Muscle layer of duodenum (tissue), 2 donors: ENCODE results near the gene CD8B.

Source experiments
- H3K27ac ChIP-seq: one replicate; pipeline ENCODE4 v1.7.0; 2013; ENCODE audit warnings: mild to moderate bottlenecking, low read length
- H3K27me3 ChIP-seq: one replicate; pipeline ENCODE4 v1.7.0; 2013; ENCODE audit warnings: low read depth, mild to moderate bottlenecking, control low read depth, low read length
- H3K36me3 ChIP-seq, 2 donors: one replicate each; pipeline ENCODE4 v1.7.0; 2013; ENCODE audit warnings: low read length in 2 of 2, control low read depth in 1 of 2, mild to moderate bottlenecking in 1 of 2; ENCODE audit not compliant: insufficient read depth in 2 of 2, control insufficient read depth in 1 of 2
- H3K4me1 ChIP-seq, 2 donors: one replicate each; pipeline ENCODE4 v1.7.0; 2013; ENCODE audit warnings: low read length in 2 of 2, mild to moderate bottlenecking in 2 of 2, control low read depth in 1 of 2, moderate library complexity in 1 of 2; ENCODE audit not compliant: insufficient read depth in 2 of 2, control insufficient read depth in 1 of 2
- H3K4me3 ChIP-seq, 2 donors: one replicate each; pipeline ENCODE4 v1.7.0; 2013; ENCODE audit warnings: low read length in 2 of 2, low read depth in 1 of 2, mild to moderate bottlenecking in 1 of 2
- H3K9me3 ChIP-seq, 2 donors: one replicate each; pipeline ENCODE4 v1.7.0; 2013; ENCODE audit warnings: low read length in 2 of 2, control low read depth in 1 of 2, mild to moderate bottlenecking in 1 of 2; ENCODE audit not compliant: control insufficient read depth in 1 of 2
- donor health status: healthy.

CD8B gene

DNA sequence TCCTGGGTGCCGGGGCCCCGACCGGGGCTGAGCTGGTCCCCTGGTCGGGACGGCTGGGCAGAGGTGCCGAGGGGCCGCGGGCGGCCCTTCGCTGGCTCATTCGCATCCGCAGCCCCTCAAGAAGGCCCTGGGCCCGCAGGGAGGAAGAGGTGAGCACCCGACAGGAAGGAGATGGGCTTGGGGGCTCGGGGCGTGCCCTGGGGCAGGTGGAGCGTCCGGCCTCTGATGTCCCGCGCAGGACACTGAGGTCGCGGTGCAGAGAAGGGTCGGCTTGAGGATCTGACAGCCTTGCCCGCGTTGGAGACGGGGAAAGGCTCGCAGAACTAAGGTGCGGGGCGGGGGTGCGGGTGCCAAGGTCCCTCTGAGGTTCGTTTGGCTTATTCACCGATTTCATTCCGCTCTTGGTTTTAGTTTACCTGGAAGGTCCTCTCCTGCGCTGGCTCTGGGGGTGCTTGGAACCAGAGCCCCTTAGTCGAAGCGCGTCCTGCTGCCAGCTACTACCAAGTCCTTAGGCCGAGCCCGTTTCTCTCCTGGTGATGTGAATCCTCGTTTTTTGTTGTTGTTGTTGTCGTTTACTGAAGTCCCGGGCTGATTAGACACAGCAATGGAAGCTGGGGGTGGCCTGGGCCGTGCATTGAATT lies 52.1 kb downstream of the CD8B start:
- H3K4me3 ChIP-seq: peak overlapping the region in 1 of 2 donors; percentile 19
- no peaks in the 10 kb centered on the region for H3K36me3 ChIP-seq
- no peaks in the 10 kb centered on the region for H3K9me3 ChIP-seq
- H3K27me3 ChIP-seq: peaks cover 22% of the 10 kb centered on the region
- no peak overlapping the region for H3K27ac ChIP-seq
- peaks cover 4 to 23% of the 10 kb centered on the region in 2 donors for H3K4me1 ChIP-seq

DNA sequence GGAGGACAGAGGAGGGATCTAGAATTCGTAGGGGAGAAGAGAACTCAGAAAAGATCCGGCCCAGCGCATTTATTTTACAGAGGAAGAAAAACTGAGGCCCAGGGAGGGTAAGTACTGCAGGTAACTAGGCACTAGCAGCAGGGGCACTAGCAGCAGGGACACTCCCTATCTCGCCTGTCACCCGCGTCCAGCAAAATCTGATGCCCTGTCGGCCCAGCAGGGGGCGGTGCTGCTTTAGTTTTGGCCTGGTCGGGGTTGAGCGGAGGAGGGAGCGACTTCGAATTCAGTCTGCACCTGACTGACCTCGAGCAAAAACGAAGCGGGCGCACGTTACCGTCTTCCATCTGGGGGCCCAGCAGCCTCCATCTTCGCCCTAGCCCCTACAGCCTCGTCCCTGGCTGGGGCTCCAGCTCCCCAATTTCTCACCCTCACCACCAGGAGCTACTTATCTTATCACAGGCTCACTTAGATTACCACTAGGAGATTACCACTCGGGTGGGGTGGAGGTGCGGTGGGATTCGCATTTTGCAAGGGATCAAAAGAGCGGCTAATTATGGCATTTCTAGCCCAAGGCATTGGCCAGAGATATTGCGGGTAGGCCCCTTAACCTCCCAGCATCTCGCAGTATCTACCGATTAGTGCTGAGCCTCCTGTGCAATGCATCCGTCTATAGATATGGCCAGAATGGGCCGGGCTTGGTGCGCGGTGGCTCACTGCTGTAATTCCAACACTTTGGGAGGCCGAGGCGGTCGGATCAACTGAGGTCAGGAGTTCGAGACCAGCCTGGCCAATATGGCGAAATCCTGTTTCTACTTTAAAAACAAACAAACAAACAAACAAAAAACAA lies 53.1 kb downstream of the CD8B start:
- Histone ChIP-seq H3K4me1 (peaks cover 4 to 23% of the 10 kb centered on the region in 2 donors), H3K9me3 (no peaks in the 10 kb centered on the region), H3K27me3 (peaks cover 22% of the 10 kb centered on the region), H3K27ac (no peak overlapping the region), H3K36me3 (no peaks in the 10 kb centered on the region), H3K4me3 (peak overlapping the region; percentile 60 to 68)

DNA sequence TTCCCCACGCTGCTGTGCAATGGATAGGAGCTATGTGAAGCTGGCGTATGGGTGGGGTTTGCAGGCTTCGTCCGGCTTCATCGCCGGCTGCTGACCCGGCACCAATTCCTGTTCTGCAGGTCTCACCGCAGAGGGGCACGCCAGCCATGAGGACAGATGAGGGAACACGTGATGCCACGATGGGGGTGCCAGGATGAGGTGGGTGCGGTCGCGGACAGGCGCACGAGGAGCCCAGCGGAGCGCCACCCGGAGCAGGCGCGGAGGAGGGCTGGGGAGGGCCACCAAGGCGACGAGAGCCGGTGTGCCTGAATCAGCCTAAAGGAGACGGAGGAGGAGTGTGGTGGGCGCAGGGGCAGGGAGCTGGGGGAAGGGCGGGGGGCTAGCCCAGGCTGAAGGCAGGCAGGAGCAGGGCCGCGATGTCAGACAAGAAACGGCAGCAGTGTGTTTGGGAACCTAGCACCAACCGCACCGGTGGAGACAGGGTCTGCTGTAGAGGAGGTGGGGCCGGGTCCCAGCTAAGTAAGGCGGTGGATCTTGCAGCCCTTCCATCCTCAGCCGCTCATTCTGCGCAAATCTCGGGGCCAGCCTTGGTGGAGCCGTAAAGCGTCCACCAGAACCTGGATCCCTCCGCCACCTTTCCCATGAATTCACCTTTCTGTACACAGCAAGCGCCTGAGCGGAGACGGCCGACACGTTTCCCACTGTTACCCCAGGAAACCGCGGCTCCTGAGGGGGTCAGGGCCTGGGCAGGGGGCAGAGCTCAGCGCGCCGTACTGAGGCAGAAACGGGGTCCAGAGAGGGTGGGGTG lies 54.0 kb downstream of the CD8B start:
- H3K9me3 ChIP-seq: no peaks in the 10 kb centered on the region
- H3K27me3 ChIP-seq: peaks cover 22% of the 10 kb centered on the region
- peaks cover 4 to 23% of the 10 kb centered on the region in 2 donors for H3K4me1 ChIP-seq
- no peak overlapping the region for H3K27ac ChIP-seq
- H3K4me3 ChIP-seq: peak overlapping the region; percentile 60 to 68
- no peaks in the 10 kb centered on the region for H3K36me3 ChIP-seq

GRCh38 chr2:86807133-86807467 lies 54.6 kb downstream of the CD8B start:
- H3K27ac ChIP-seq: no peak overlapping the region
- no peaks in the 10 kb centered on the region for H3K36me3 ChIP-seq
- H3K4me3 ChIP-seq: peak overlapping the region; percentile 60 to 68
- peaks cover 4 to 23% of the 10 kb centered on the region in 2 donors for H3K4me1 ChIP-seq
- H3K27me3 ChIP-seq: peaks cover 21% of the 10 kb centered on the region
- H3K9me3 ChIP-seq: no peaks in the 10 kb centered on the region

DNA sequence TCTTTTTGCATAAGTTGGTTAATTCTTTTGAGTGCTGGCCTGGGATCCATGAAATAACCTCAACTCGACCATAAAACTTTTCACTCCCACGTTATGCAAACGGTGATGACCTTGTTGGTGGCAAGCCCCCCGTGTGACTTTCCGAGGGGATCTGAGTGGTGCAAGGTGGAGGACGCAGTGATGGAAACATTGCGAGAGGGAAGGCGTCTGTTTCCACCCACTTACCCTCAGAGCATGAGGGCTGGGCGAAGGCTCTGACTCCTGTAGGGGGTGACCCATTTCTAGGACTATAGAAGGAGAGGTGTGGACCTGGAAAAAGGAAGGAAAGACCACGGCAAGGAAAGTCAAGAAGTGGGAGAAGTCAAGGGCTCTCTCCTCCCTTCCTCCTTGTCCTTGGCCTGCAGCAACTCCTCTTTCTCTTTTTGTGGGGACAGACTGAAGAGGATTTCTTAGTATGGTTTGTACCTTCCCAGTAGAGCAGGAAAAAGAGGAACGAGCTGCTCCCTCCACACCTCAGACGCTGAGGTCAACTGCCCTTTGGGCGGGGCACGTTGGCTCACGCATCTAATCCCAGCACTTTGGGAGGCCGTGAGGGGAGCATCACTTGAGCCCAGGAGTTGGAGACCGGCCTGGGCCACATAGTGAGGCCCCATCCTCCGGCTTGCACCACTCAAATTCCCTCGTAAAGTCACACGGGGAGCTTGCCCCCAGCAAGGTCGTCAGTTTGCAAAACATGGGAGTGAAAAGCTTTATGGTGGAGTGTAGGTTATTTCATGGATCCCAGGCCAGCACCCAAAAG lies 55.4 kb downstream of the CD8B start:
- H3K27me3 ChIP-seq: peaks cover 18% of the 10 kb centered on the region
- no peaks in the 10 kb centered on the region for H3K9me3 ChIP-seq
- peaks cover 4 to 23% of the 10 kb centered on the region in 2 donors for H3K4me1 ChIP-seq
- H3K36me3 ChIP-seq: no peaks in the 10 kb centered on the region
- H3K4me3 ChIP-seq: no peak overlapping the region
- no peak overlapping the region for H3K27ac ChIP-seq

DNA sequence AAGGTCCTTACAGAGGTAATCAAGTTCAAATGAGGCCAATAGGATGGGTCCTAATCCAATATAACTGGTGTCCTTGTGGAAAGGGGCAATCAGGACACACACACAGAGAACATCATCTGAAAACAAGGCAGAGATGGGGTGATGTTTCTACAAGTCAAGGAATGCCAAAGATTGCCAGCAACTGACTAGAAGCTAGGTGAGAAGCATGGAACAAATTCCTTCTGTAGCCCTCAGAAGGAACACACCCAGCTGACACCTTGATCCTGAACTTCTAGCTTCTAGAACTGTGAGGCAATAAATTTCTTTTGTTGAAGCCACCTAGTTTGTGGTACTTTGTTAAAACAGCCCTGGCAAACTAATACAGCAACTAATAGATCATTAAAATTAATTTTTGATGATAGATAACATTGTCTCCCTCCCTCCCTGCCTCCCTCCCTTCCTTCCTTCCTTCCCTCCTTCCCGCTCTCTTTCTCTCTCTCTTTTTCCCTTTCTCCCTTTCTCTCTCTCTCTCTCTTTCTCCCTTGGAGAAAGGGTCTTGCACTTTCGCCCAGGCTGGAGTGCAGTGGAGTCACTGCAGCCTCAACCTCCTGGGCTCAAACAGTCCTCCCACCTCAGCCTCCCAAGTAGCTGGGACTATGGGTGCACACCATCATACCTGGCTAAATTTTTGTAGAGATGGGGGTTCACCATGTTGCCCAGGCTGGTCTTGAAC lies 60.7 kb downstream of the CD8B start:
- Histone ChIP-seq H3K9me3 (peaks cover 13 to 15% of the 10 kb centered on the region in 2 donors), H3K27ac (no peak overlapping the region), H3K27me3 (no peaks in the 10 kb centered on the region), H3K4me1 (no peaks in the 10 kb centered on the region), H3K36me3 (no peaks in the 10 kb centered on the region), H3K4me3 (no peak overlapping the region)

GRCh38 chr2:86794861-86795260 lies 66.8 kb downstream of the CD8B start:
- Histone ChIP-seq H3K36me3 (no peaks in the 10 kb centered on the region), H3K4me3 (no peak overlapping the region), H3K27me3 (peaks cover 31% of the 10 kb centered on the region), H3K27ac (no peak overlapping the region), H3K4me1 (peaks cover 0 to 18% of the 10 kb centered on the region in 2 donors), H3K9me3 (peaks cover 13 to 15% of the 10 kb centered on the region in 2 donors)

DNA sequence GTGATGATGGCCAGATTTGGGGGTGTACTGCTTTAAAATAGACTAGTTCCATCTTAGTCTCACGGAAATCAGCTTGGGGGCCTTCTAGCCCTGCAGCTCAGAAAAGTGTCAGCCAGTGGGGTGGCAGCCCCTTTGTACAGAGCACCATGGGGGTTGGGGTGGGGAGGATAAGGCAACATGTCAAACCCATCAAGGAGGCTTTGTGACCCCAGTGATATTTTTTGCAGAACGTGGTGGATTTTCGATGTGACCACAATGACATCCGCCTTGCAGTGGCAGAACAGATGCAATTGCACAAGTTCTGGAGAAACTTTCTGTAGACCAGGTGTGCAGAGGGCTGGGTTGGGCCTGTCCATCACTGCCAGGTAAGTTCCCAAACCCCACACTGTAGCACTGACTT lies 67.9 kb downstream of the CD8B start:
- H3K36me3 ChIP-seq: no peaks in the 10 kb centered on the region
- no peak overlapping the region for H3K27ac ChIP-seq
- H3K4me1 ChIP-seq: peaks cover 0 to 29% of the 10 kb centered on the region in 2 donors
- peaks cover 42% of the 10 kb centered on the region for H3K27me3 ChIP-seq
- H3K4me3 ChIP-seq: no peak overlapping the region
- peaks cover 13 to 15% of the 10 kb centered on the region in 2 donors for H3K9me3 ChIP-seq

- no peak overlapping the region for H3K4me3 ChIP-seq
- no peak overlapping the region for H3K27ac ChIP-seq
- H3K9me3 ChIP-seq: peaks cover 4 to 6% of the 10 kb centered on the region in 2 donors
- H3K36me3 ChIP-seq: no peaks in the 10 kb centered on the region
- peaks cover 46% of the 10 kb centered on the region for H3K27me3 ChIP-seq
- peaks cover 0 to 31% of the 10 kb centered on the region in 2 donors for H3K4me1 ChIP-seq
Measured at GRCh38 chr2:86791573-86791972, 70.1 kb downstream of the CD8B start.
